ENCODE measurements around the gene SIGLEC6. TPM values are rescaled to one million over a fixed set of nuclear protein-coding genes. Genes with fewer than 3 reads are reported as not detected.

SIGLEC6 gene
- total RNA-seq, 1 donor from 2014 or later, result 1.6 TPM

GRCh38 chr19:51479531-51480331 is 51.7 kb downstream of the SIGLEC6 start:
- Histone ChIP-seq H3K27ac (ENCODE audit: low read depth, low read length) (no peak overlapping the region), H3K9me3 (ENCODE audit: control insufficient read depth in 3 of 3, low read length in 3 of 3) (peaks cover 0 to 3% (median 0%) of the 10 kb centered on the region in 3 donors), H3K36me3 (ENCODE audit: control insufficient read depth in 3 of 3, insufficient read depth in 3 of 3, low read length in 3 of 3) (no peaks in the 10 kb centered on the region), H3K4me3 (ENCODE audit: low read length in 3 of 3) (no peak overlapping the region), H3K4me1 (ENCODE audit: control insufficient read depth in 3 of 3, insufficient read depth in 3 of 3, low read length in 3 of 3) (no peaks in the 10 kb centered on the region), H3K9ac (ENCODE audit: low read depth in 1 of 3, low read length in 3 of 3) (no peak overlapping the region), H3K27me3 (ENCODE audit: control insufficient read depth in 3 of 3, insufficient read depth in 3 of 3, low read length in 3 of 3) (peaks cover 5 to 11% (median 7%) of the 10 kb centered on the region in 3 donors)

DNA sequence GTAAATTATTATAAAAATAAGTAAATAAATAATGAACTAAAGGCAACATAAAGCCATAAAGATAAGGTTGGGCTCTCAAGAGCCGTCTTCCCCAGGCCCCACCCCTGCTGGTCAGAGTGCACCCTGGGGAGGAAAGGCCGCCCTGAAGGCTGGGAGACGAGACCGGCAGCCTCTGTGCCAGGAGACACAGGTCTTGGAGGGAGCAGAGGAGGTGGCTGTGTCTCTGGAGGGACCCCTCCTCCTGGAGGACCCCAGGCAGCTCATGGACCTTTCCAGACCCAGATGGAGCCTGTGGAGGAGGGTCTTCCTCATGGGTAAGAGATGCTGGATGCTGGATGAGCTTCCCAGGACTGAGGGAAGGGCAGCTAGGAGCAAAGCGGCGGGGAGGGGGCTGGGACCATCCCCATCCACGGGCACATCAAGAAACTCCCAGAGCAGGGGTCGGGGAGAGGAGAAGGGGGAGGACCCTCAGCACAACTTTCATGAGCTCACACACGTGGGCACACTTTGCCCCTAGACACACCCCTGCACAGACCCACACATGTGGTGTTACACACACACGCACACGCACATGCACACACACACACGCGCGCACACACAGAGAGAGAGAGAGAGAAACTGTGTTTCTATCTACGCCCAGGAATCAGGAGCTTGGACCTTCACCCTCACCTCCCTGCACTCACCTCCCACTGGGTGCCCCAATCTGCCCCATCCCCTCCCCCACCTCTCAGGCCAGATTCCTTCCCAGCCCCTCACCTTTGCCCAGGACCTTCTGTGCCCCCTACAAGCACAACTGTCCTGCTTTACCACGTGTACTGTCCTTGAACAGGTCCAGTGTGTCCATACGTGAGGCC is 52.9 kb downstream of the SIGLEC6 start, which contains the start of gene CEACAM18:
TSS of gene CEACAM18 (plus strand) at position 159 of the 854 bp plus-strand sequence.
- no peak within 1 kb of the TSS for H3K4me3 ChIP-seq (ENCODE audit: low read length in 3 of 3)
- H3K9ac ChIP-seq (ENCODE audit: low read depth in 1 of 3, low read length in 3 of 3), result no peak within 1 kb of the TSS
- H3K4me1 ChIP-seq (ENCODE audit: control insufficient read depth in 3 of 3, insufficient read depth in 3 of 3, low read length in 3 of 3), result no peaks in the 10 kb centered on the region
- H3K36me3 ChIP-seq (ENCODE audit: control insufficient read depth in 3 of 3, insufficient read depth in 3 of 3, low read length in 3 of 3), result no peaks in the 10 kb centered on the region
- peaks cover 5 to 17% (median 14%) of the 10 kb centered on the region in 3 donors for H3K27me3 ChIP-seq (ENCODE audit: control insufficient read depth in 3 of 3, insufficient read depth in 3 of 3, low read length in 3 of 3)
- no peak within 1 kb of the TSS for H3K27ac ChIP-seq (ENCODE audit: low read depth, low read length)
- peaks cover 0 to 3% (median 0%) of the 10 kb centered on the region in 3 donors for H3K9me3 ChIP-seq (ENCODE audit: control insufficient read depth in 3 of 3, low read length in 3 of 3)

- Histone ChIP-seq H3K4me3 (ENCODE audit: low read length in 3 of 3) (no peak overlapping the region), H3K27me3 (ENCODE audit: control insufficient read depth in 3 of 3, insufficient read depth in 3 of 3, low read length in 3 of 3) (peaks cover 9 to 19% (median 16%) of the 10 kb centered on the region in 3 donors), H3K4me1 (ENCODE audit: control insufficient read depth in 3 of 3, insufficient read depth in 3 of 3, low read length in 3 of 3) (no peaks in the 10 kb centered on the region), H3K9ac (ENCODE audit: low read depth in 1 of 3, low read length in 3 of 3) (no peak overlapping the region), H3K36me3 (ENCODE audit: control insufficient read depth in 3 of 3, insufficient read depth in 3 of 3, low read length in 3 of 3) (no peaks in the 10 kb centered on the region), H3K9me3 (ENCODE audit: control insufficient read depth in 3 of 3, low read length in 3 of 3) (peaks cover 0 to 3% (median 0%) of the 10 kb centered on the region in 3 donors), H3K27ac (ENCODE audit: low read depth, low read length) (no peak overlapping the region)
Observed at GRCh38 chr19:51477344-51477743, 54.1 kb downstream of the SIGLEC6 start.

GRCh38 chr19:51476164-51476563 is 55.3 kb downstream of the SIGLEC6 start:
- Histone ChIP-seq H3K27me3 (ENCODE audit: control insufficient read depth in 3 of 3, insufficient read depth in 3 of 3, low read length in 3 of 3) (peaks cover 6 to 16% (median 15%) of the 10 kb centered on the region in 3 donors), H3K27ac (ENCODE audit: low read depth, low read length) (no peak overlapping the region), H3K4me1 (ENCODE audit: control insufficient read depth in 3 of 3, insufficient read depth in 3 of 3, low read length in 3 of 3) (no peaks in the 10 kb centered on the region), H3K36me3 (ENCODE audit: control insufficient read depth in 3 of 3, insufficient read depth in 3 of 3, low read length in 3 of 3) (no peaks in the 10 kb centered on the region), H3K9me3 (ENCODE audit: control insufficient read depth in 3 of 3, low read length in 3 of 3) (peaks cover 0 to 3% (median 0%) of the 10 kb centered on the region in 3 donors), H3K9ac (ENCODE audit: low read depth in 1 of 3, low read length in 3 of 3) (no peak overlapping the region), H3K4me3 (ENCODE audit: low read length in 3 of 3) (no peak overlapping the region)

- no peaks in the 10 kb centered on the region for H3K4me1 ChIP-seq (ENCODE audit: control insufficient read depth in 3 of 3, insufficient read depth in 3 of 3, low read length in 3 of 3)
- no peak overlapping the region for H3K4me3 ChIP-seq (ENCODE audit: low read length in 3 of 3)
- H3K27ac ChIP-seq (ENCODE audit: low read depth, low read length), result no peak overlapping the region
- H3K9ac ChIP-seq (ENCODE audit: low read depth in 1 of 3, low read length in 3 of 3), result no peak overlapping the region
- H3K36me3 ChIP-seq (ENCODE audit: control insufficient read depth in 3 of 3, insufficient read depth in 3 of 3, low read length in 3 of 3), result no peaks in the 10 kb centered on the region
- H3K9me3 ChIP-seq (ENCODE audit: control insufficient read depth in 3 of 3, low read length in 3 of 3), result peaks cover 0 to 3% (median 0%) of the 10 kb centered on the region in 3 donors
- peaks cover 6 to 12% (median 10%) of the 10 kb centered on the region in 3 donors for H3K27me3 ChIP-seq (ENCODE audit: control insufficient read depth in 3 of 3, insufficient read depth in 3 of 3, low read length in 3 of 3)
Observed at GRCh38 chr19:51473009-51473707, 58.3 kb downstream of the SIGLEC6 start.

DNA sequence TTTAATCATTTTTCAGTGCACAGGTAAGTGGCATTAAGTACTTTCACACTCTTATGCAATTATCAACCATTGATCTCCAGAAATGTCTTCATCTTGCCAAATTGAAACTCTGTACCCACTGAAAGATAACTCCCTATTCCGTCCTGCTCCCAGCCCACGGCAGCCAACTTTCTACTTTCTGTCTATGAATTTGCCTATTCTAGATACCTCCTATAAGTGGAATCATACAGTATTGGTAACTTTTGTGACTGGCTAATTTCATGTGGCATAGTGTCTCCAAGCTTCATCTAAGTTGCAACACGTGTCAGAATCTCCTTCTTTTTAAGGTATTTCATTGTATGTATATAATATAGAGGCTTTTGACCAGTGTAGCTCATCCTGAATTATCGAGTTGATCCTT is 58.9 kb downstream of the SIGLEC6 start:
- peaks cover 6 to 12% (median 11%) of the 10 kb centered on the region in 3 donors for H3K27me3 ChIP-seq (ENCODE audit: control insufficient read depth in 3 of 3, insufficient read depth in 3 of 3, low read length in 3 of 3)
- H3K4me3 ChIP-seq (ENCODE audit: low read length in 3 of 3), result no peak overlapping the region
- H3K9ac ChIP-seq (ENCODE audit: low read depth in 1 of 3, low read length in 3 of 3), result no peak overlapping the region

GRCh38 chr19:51471527-51471926 is 59.9 kb downstream of the SIGLEC6 start:
- H3K4me1 ChIP-seq (ENCODE audit: control insufficient read depth in 3 of 3, insufficient read depth in 3 of 3, low read length in 3 of 3), result no peaks in the 10 kb centered on the region
- H3K4me3 ChIP-seq (ENCODE audit: low read length in 3 of 3), result no peak overlapping the region
- H3K9ac ChIP-seq (ENCODE audit: low read depth in 1 of 3, low read length in 3 of 3), result no peak overlapping the region
- H3K27me3 ChIP-seq (ENCODE audit: control insufficient read depth in 3 of 3, insufficient read depth in 3 of 3, low read length in 3 of 3), result peaks cover 6 to 12% (median 11%) of the 10 kb centered on the region in 3 donors
- no peak overlapping the region for H3K27ac ChIP-seq (ENCODE audit: low read depth, low read length)
- H3K36me3 ChIP-seq (ENCODE audit: control insufficient read depth in 3 of 3, insufficient read depth in 3 of 3, low read length in 3 of 3), result no peaks in the 10 kb centered on the region
- peaks cover 0 to 3% (median 0%) of the 10 kb centered on the region in 3 donors for H3K9me3 ChIP-seq (ENCODE audit: control insufficient read depth in 3 of 3, low read length in 3 of 3)

More for the DNA sequence above, 58.9 kb downstream of the SIGLEC6 start:
- H3K9me3 ChIP-seq (ENCODE audit: control insufficient read depth in 3 of 3, low read length in 3 of 3), result peaks cover 0 to 3% (median 0%) of the 10 kb centered on the region in 3 donors
- H3K36me3 ChIP-seq (ENCODE audit: control insufficient read depth in 3 of 3, insufficient read depth in 3 of 3, low read length in 3 of 3), result no peaks in the 10 kb centered on the region
- no peaks in the 10 kb centered on the region for H3K4me1 ChIP-seq (ENCODE audit: control insufficient read depth in 3 of 3, insufficient read depth in 3 of 3, low read length in 3 of 3)
- H3K27ac ChIP-seq (ENCODE audit: low read depth, low read length), result no peak overlapping the region

GRCh38 chr19:51470966-51471365 is 60.5 kb downstream of the SIGLEC6 start:
- Histone ChIP-seq H3K27ac (ENCODE audit: low read depth, low read length) (no peak overlapping the region), H3K27me3 (ENCODE audit: control insufficient read depth in 3 of 3, insufficient read depth in 3 of 3, low read length in 3 of 3) (peaks cover 6 to 12% (median 11%) of the 10 kb centered on the region in 3 donors), H3K9ac (ENCODE audit: low read depth in 1 of 3, low read length in 3 of 3) (no peak overlapping the region), H3K9me3 (ENCODE audit: control insufficient read depth in 3 of 3, low read length in 3 of 3) (no peaks in the 10 kb centered on the region), H3K36me3 (ENCODE audit: control insufficient read depth in 3 of 3, insufficient read depth in 3 of 3, low read length in 3 of 3) (no peaks in the 10 kb centered on the region), H3K4me1 (ENCODE audit: control insufficient read depth in 3 of 3, insufficient read depth in 3 of 3, low read length in 3 of 3) (no peaks in the 10 kb centered on the region), H3K4me3 (ENCODE audit: low read length in 3 of 3) (no peak overlapping the region)

DNA sequence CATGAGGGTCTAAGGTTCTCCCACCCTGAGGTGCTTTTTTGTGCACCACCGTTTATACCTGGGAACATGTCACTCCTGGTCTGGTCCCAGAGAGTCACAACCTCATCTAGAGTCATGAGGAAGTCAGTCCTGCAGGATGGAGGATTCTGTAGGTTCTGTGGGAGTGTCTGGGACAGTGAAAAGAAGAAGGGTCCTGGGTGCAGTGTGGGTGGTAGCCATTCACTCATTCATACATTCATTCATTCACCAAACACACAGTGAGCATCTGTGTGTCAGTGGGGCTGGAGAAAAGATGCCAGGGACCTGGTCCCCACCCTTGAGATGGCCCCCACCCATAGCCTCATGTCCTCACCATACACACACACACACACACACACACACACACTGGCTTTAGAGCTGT is 61.8 kb downstream of the SIGLEC6 start:
- no peaks in the 10 kb centered on the region for H3K36me3 ChIP-seq (ENCODE audit: control insufficient read depth in 3 of 3, insufficient read depth in 3 of 3, low read length in 3 of 3)
- no peaks in the 10 kb centered on the region for H3K9me3 ChIP-seq (ENCODE audit: control insufficient read depth in 3 of 3, low read length in 3 of 3)
- H3K27ac ChIP-seq (ENCODE audit: low read depth, low read length), result no peak overlapping the region
- no peak overlapping the region for H3K4me3 ChIP-seq (ENCODE audit: low read length in 3 of 3)
- H3K27me3 ChIP-seq (ENCODE audit: control insufficient read depth in 3 of 3, insufficient read depth in 3 of 3, low read length in 3 of 3), result peaks cover 6 to 12% (median 11%) of the 10 kb centered on the region in 3 donors
- H3K4me1 ChIP-seq (ENCODE audit: control insufficient read depth in 3 of 3, insufficient read depth in 3 of 3, low read length in 3 of 3), result no peaks in the 10 kb centered on the region
- no peak overlapping the region for H3K9ac ChIP-seq (ENCODE audit: low read depth in 1 of 3, low read length in 3 of 3)

All from skeletal muscle tissue (tissue), 4 donors.